GM13977 (cell line): ENCODE results near the gene CUEDC2.
"Not testable (repeated sequence)": the region's sequence is repeated elsewhere in the genome, so short reads cannot be mapped to it uniquely, and the experiment has no call there.

Experiments
- DNase-seq: peaks from one replicate; pipeline ENCODE4 v3.0.0; 2012; ENCODE audit warnings: low spot score
- in situ Hi-C: fragments of 300-500 bp; cut with MboI; formaldehyde crosslinking; loops from one replicate; pipeline ENCODE4 v1.12.0; 2022; ENCODE audit warnings: low sequenced_read_pairs, low pct_unique_long_range_greater_than_20kb, mixed read lengths, inconsistent platforms; ENCODE audit not compliant: unreplicated experiment
- TF ChIP-seq, protein P1 (sequence below): IDR thresholded peaks from 2 replicates; pipeline ENCODE4 v1.5.1; 2012; ENCODE audit warnings: mild to moderate bottlenecking, control low read depth; ENCODE audit not compliant: insufficient read depth; ENCODE audit errors: extremely low read depth, missing control alignments

CUEDC2 gene

DNA sequence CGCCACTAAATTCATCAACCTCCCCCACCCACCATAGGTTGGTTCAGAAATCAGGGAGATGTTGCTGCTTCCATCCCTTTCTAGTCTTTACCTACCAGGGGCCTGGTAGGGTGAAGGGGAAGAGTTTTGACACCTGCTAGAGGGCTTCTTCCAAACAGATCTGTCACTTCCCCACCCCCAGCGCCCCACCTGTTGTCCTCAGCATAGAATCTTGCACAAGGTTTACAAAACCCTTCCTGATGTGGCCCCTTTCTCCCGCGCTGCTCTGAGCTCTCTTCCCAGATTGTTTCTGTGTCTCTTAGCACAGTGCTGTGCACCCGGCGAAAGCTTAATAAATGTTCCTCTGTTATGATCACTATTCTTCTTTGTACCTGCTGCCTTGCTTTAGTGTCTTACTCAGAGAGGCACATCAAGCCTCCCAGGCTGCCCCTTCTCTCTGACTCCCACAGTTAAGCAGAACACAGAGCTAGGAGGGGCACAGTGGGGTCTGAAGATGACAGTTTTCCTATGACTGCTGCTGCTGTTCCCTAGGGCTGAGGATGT, 30.2 kb upstream of the CUEDC2 start:
- no peak for DNase-seq
- in situ Hi-C loops = no loop called here
- TF ChIP-seq, protein P1, sequence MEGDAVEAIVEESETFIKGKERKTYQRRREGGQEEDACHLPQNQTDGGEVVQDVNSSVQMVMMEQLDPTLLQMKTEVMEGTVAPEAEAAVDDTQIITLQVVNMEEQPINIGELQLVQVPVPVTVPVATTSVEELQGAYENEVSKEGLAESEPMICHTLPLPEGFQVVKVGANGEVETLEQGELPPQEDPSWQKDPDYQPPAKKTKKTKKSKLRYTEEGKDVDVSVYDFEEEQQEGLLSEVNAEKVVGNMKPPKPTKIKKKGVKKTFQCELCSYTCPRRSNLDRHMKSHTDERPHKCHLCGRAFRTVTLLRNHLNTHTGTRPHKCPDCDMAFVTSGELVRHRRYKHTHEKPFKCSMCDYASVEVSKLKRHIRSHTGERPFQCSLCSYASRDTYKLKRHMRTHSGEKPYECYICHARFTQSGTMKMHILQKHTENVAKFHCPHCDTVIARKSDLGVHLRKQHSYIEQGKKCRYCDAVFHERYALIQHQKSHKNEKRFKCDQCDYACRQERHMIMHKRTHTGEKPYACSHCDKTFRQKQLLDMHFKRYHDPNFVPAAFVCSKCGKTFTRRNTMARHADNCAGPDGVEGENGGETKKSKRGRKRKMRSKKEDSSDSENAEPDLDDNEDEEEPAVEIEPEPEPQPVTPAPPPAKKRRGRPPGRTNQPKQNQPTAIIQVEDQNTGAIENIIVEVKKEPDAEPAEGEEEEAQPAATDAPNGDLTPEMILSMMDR = no peak

DNA sequence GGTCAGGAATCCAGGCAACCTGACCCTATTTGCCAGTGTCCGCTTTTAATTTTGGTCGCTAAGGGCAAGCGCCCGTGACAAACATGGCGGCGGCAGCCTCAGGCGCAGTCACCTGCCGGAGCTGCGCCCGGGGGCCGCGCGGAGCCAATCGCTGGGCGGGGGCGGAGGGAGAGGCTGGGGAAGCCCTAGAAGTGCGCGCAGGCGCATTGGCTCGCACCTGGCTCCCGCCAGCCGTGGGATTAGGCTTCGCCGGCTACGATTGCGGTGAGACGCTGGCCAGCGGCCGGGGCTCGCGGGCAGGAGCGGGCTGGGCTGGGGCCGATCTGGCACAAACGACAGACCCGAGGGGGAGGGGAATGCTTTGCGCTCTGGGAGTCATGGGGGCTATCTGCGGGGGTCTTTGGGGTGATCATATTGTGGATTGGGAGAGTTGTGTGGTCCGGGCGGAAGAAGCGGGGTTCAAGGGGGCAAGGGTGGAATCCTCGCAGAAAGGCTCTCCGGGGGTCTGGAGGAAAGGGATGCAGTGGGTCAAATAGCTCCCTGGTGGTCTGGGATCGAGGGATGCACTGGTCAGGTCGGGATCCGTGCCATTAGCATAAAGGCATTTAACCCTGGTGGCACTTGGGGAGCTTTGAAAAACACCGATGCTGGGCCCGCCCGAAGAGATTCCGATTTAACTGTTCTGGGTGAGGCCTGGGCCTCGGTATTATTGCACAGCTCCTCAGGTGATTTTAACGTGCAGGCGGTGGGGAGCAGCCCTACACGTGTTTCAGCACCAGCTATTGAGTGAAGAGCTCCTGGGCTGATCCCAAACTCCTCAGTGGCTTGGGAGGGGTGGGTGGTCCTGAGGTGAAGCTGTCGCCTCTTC, 29.0 kb upstream of the CUEDC2 start:
- TF ChIP-seq, protein P1 = no peak
- in situ Hi-C loops = no loop called here
- DNase-seq = peak; percentile 98

DNA sequence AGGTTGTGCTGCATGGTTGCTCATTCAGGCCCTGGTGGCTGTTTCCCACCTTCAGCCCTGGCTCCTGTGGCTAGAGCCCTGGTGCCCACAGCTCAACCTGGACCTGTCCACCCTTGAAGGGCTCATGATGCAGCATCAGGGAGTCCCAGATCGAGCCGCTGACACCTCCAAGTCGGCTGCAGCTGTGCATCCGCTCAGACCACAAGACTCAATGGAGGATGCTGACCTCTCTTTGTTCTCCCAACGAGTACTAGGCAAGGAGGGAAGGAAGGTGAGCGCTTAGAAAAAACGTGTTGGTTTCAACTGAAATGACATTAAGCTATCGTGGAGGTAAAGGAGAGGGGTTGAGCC, 28.4 kb upstream of the CUEDC2 start:
- no peak for DNase-seq

DNA sequence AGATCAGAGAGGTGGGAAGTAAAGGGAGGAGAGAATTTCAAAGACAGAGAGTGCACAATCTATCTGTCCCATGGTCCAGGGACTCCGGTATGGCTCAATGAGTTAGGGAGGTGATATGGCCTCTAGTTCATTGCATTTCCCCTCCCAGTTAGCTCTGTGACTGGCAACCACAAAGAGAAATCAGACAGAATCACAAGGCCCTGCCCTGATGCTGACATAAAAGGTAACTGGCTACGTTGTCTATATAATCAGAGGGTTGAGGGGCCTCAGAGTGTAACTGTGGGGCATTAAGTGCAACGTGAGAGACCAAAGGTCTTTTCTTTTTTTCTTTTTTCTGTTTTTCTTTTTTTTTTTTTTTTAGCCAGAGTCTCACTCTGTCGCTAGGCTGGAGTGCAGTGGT, 26.3 kb upstream of the CUEDC2 start:
- TF ChIP-seq, protein P1 = no peak
- no peak for DNase-seq
- in situ Hi-C loops = no loop called here

More for the DNA sequence above, 28.4 kb upstream of the CUEDC2 start:
- TF ChIP-seq, protein P1 = no peak
- in situ Hi-C loops = no loop called here

DNA sequence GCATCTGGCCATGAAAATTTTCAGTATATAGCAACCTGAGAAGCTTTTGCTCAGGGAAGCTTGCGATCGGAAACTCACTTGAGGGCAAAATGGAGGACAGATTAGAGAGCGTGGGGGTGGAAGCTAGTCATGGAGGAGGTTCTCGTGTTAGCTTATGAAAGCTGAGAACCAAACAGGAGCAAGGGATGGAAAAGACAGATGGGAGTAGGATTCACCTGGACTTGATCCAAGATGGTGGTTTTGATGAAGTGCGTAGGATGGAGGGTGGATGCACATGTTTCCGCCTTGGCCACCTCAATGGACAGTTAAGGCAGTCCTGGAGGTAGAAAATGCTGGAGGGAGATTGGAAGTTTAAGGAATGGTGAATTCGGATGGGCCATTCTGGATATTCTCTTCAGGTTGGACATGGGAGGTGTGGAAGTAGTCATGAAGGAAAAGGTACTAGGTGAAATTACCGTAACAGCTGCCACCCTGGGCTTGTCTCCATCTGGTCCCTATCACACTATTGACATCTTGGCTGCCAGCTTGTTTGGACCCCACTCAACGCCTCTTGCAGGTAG, 25.3 kb upstream of the CUEDC2 start:
- TF ChIP-seq, protein P1 = no peak
- no peak for DNase-seq
- in situ Hi-C loops = no loop called here

DNA sequence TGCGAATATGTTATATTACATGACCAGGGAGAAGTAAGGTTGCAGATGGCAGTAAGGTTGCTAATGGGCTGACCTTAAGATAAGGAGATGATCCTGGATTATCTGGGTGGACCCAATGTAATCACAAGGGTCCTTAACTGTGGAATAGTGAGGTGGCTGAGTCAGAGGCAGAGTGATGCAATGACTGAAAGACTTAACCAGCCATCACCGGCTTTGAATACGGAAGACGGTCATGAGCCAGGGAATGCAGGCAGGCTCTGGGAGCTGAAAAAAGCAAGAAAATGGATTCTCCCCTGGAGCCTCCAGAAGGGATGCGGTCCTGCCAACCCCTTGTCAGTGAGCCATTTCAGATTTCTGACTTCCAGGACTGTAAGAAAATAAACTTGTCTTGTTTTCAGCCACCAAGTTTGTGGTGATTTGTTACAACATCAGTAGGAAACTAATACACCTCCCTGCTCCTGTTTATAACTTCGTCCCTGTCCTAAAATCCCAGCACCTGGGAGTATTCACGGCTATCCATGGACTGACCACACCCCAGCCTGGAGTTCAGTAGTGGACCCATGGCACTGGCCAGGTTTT, 23.6 kb upstream of the CUEDC2 start:
- in situ Hi-C loops = no loop called here
- DNase-seq = no peak
- TF ChIP-seq, protein P1 = no peak

DNA sequence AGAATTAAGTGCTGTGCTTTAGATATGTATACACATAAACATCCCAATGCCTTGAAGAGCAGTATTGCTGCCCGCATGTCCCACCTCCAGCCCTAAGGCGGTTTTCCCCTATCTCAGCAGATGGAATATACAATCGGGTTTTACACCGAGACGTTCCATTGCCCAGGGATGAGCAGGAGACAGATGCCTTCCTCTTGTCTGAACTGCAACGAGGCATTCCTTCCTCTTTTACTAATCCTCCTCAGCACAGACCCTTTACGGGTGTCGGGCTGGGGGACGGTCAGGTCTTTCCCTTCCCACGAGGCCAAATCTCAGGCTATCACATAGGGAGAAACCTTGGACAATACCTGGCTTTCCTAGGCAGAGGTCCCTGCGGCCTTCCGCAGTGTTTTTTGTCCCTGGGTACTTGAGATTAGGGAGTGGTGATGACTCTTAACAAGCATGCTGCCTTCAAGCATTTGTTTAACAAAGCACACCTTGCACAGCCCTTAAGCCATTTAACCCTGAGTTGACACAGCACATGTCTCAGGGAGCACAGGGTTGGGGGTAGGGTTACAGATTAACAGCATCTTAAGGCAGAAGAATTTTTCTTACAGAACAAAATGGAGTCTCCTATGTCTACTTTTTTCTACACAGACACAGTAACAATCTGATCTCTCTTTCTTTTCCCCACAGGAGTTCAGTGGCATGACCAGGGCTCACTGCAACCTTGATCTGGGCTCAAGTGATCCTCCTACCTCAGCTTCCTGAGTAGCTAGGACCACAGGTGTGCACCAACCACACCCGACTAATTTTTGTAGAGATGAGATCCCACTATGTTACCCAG, 22.5 kb upstream of the CUEDC2 start:
- in situ Hi-C loops, DNase-seq: not testable (repeated sequence)
